ENCODE results near the gene CTDP1.

The CTDP1 gene

DNA sequence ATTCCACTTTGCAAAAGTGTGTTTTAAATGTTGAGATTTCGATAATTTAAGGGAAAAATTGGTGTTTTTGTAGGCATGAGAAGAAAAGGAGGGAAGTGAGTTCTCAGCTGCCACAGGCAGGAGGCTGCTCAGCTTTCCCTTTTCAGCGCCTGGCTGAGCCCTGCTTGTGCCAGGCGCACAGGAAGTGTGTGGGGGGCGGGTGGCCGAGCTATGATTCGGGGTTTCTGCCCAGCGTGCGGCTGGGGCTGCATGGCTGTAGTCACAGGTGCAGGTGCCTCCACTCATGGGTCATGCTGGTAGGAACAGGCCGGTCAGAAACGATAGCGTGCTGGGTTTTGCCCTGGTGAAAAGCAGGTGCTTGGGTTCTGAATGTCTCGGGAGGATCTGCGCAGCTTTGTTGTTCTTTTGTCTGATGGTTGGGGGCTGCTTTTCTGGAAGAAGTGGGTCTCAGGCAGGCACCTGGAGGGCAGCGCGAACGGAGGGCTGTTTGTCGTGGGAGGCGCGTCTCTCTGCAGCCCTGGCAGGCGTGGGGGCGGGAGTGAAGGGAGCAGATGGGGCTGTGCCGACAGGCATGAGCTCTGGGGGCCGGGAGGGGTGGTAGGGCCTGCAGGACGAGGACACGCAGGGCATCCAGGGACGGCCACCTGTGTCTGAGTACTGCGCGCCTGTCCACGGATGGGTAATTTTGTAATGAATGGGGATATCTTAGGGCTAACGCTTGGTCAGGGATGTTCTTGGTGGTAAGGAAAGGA, 120.2 kb downstream of the CTDP1 start:
- H3K4me3 ChIP-seq (ENCODE audit: low read depth, low read length), result no peak overlapping the region
- in situ Hi-C loops (cut with HindIII; ENCODE audit: low sequenced_read_pairs), result no loop called here
- DNase-seq (ENCODE audit: low read depth), result no peak
- TF ChIP-seq, protein P1, sequence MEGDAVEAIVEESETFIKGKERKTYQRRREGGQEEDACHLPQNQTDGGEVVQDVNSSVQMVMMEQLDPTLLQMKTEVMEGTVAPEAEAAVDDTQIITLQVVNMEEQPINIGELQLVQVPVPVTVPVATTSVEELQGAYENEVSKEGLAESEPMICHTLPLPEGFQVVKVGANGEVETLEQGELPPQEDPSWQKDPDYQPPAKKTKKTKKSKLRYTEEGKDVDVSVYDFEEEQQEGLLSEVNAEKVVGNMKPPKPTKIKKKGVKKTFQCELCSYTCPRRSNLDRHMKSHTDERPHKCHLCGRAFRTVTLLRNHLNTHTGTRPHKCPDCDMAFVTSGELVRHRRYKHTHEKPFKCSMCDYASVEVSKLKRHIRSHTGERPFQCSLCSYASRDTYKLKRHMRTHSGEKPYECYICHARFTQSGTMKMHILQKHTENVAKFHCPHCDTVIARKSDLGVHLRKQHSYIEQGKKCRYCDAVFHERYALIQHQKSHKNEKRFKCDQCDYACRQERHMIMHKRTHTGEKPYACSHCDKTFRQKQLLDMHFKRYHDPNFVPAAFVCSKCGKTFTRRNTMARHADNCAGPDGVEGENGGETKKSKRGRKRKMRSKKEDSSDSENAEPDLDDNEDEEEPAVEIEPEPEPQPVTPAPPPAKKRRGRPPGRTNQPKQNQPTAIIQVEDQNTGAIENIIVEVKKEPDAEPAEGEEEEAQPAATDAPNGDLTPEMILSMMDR (IDR thresholded peaks at IDR 0.05; ENCODE audit: low read depth, low read length, missing control alignments), result no peak

DNA sequence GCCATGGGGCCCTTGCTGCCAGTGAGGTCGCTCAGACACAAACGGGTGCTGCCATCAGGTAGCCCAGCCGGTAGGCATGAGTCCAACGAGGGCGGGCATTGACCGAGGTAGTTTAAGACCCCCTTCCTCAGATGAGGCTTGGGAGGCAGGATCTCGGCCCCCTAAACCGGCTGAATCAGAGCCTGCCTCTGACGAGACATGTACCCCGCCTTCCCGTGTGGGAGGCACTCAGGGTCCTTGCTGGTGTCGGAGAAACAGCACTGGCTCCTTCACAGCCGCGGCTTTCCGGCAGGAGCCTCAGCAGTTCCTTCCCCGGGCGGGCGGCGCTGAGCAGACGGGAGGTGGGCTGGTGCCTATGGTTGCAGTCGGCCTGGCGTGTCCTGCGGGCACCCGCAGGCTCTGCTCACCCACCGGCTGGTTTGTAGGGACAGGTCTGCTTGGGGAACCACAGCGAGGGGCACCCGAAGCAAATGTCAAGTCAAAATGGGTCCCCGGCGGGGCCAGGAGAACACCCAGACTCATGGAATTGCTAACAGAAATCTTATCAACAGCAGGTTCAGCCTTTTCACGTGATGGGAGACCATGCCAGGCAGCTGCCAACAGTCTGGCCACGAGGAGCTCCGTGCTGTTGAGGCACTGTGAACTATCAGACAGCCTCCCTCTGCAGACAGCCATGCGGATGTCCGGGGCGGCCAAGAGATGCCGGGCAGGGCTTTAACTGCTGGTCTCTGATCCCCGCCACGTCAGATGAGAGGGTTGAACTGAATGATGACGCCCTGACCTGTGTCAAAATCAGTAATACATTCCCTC, 121.0 kb downstream of the CTDP1 start:
- DNase-seq (ENCODE audit: low read depth), result no peak
- no peak overlapping the region for H3K4me3 ChIP-seq (ENCODE audit: low read depth, low read length)
- in situ Hi-C loops (cut with HindIII; ENCODE audit: low sequenced_read_pairs), result no loop called here
- TF ChIP-seq, protein P1 (IDR thresholded peaks at IDR 0.05; ENCODE audit: low read depth, low read length, missing control alignments), result no peak

DNA sequence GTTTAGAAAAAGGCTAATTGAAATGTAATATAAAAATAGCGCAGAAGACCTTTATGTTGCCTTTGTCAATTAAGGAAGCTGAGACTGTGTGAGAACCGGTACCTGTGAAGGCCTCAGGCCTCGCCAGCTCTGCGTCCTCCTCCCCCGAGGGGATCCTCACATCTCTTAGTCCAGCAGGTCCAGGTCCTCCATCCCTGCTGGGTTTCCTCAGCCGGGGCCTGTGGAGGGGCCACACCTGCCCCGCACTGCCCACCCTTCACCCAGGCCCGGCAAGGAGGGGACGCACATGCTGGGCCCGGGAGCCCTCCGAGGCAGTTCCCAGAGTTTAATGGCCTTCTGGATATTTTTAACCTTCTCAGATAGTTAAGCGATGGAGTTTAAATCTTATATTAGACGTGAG, 121.6 kb downstream of the CTDP1 start:
- in situ Hi-C loops (cut with HindIII; ENCODE audit: low sequenced_read_pairs), result no loop called here
- TF ChIP-seq, protein P1 (IDR thresholded peaks at IDR 0.05; ENCODE audit: low read depth, low read length, missing control alignments), result no peak
- DNase-seq (ENCODE audit: low read depth), result no peak
- no peak overlapping the region for H3K4me3 ChIP-seq (ENCODE audit: low read depth, low read length)

DNA sequence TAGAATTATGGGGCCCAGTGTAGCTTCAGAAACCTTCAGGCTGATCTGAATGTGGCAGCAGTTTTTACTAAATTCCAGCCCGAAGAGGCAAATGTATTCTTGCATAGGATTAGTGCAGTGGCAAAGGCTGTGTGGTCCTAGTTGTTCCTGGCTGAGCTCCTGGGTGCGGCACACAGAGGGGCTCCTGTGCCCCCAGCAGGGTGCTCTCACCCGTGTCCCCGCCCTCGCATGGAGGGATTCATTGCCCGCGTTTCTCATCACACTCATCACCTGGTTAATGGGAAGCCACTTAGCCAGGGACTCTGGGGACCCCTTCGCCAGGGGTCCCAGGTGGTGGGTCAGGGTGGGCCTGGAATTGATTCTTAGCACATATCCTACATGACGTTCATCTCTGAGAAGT, 122.0 kb downstream of the CTDP1 start:
- TF ChIP-seq, protein P1 (IDR thresholded peaks at IDR 0.05; ENCODE audit: low read depth, low read length, missing control alignments), result no peak
- H3K4me3 ChIP-seq (ENCODE audit: low read depth, low read length), result no peak overlapping the region
- in situ Hi-C loops (cut with HindIII; ENCODE audit: low sequenced_read_pairs), result no loop called here
- DNase-seq (ENCODE audit: low read depth), result no peak

DNA sequence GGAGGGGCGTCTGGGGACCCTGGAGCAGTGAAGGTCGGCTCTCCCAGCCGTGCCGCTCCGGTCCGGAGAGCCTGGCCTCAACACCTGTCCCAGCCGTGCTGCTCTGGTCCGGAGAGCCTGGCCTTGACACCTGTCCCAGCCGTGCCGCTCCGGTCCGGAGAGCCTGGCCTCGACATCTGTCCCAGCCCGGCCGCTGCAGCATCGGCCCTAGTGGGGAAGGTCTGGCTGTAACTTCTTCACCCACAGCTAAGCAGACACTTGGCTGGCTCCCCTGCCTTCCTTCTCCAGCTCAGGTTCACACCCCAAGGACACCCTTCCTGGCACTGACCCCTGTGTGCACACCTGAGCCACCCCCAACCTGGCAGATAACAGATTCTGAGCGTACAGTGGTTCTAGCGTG, 122.7 kb downstream of the CTDP1 start:
- TF ChIP-seq, protein P1 (IDR thresholded peaks at IDR 0.05; ENCODE audit: low read depth, low read length, missing control alignments), result no peak
- H3K4me3 ChIP-seq (ENCODE audit: low read depth, low read length), result no peak overlapping the region
- in situ Hi-C loops (cut with HindIII; ENCODE audit: low sequenced_read_pairs), result no loop called here
- no peak for DNase-seq (ENCODE audit: low read depth)

DNA sequence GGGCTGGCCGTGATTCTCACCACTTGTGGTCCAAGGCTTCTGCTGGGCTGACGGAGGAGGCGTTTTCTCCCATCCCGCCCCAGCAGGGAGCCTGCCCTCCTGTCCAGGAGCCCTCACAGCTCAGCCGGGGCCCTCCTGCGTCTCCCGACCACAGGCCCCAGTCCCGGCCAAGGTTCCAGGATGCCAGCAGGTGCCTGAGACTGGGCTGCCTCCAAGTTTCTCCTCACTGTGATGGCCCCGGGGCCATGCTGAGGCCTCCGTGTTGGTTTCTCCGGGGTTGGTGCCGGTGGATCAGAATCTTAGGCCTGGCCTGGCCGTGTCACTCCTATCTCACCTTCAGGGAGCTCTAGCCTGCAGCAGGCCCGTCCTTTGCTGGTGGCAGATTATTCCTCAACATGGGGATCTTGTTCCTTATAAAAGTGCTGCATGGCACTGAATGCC, 124.0 kb downstream of the CTDP1 start:
- TF ChIP-seq, protein P1 (IDR thresholded peaks at IDR 0.05; ENCODE audit: low read depth, low read length, missing control alignments), result no peak
- no peak overlapping the region for H3K4me3 ChIP-seq (ENCODE audit: low read depth, low read length)
- in situ Hi-C loops (cut with HindIII; ENCODE audit: low sequenced_read_pairs), result no loop called here
- no peak for DNase-seq (ENCODE audit: low read depth)

Measured in astrocyte of the cerebellum (primary cell).